Chondrocyte (in vitro differentiated cells): ENCODE data around the gene METTL16. TPM values are rescaled to one million over a fixed set of nuclear protein-coding genes. Genes with fewer than 3 reads are reported as not detected.
"Not testable (repeated sequence)": the region's sequence is repeated elsewhere in the genome, so short reads cannot be mapped to it uniquely, and the experiment has no call there.

Source experiments
- DNase-seq: peaks from one replicate; pipeline ENCODE4 v3.0.0; 2021; ENCODE audit warnings: mixed read lengths, low spot score
- H3K27ac Mint-ChIP-seq: one replicate; pipeline ENCODE4 v1.8.0; 2021; ENCODE audit warnings: mild to moderate bottlenecking, moderate library complexity, mixed read lengths; ENCODE audit not compliant: unreplicated experiment
- H3K27me3 Mint-ChIP-seq: 2 replicates; pipeline ENCODE4 v1.8.0; 2021; ENCODE audit warnings: low read depth, mixed read lengths
- H3K36me3 Mint-ChIP-seq: 2 replicates; pipeline ENCODE4 v1.8.0; 2021; ENCODE audit warnings: low read depth, mixed read lengths
- H3K4me1 Mint-ChIP-seq: 2 replicates; pipeline ENCODE4 v1.8.0; 2021; ENCODE audit warnings: low read depth, mild to moderate bottlenecking, mixed read lengths
- H3K4me3 Mint-ChIP-seq: one replicate; pipeline ENCODE4 v1.8.0; 2021; ENCODE audit warnings: mild to moderate bottlenecking, moderate library complexity, mixed read lengths; ENCODE audit not compliant: unreplicated experiment
- H3K9me3 Mint-ChIP-seq: 2 replicates; pipeline ENCODE4 v1.8.0; 2021; ENCODE audit warnings: low read depth, mixed read lengths
- CTCF ChIP-seq: fragments of 200-600 bp; sonication (generic); IDR thresholded peaks from 2 replicates; pipeline ENCODE4 v1.5.0; 2021; ENCODE audit warnings: antibody characterized with exemption, mild to moderate bottlenecking, moderate library complexity
- total RNA-seq: library from RNA; stranded (reverse); gene quantifications from 3 replicates; pipeline ENCODE4 v1.2.1, GENCODE V29; 2021

The METTL16 gene
- total RNA-seq, 1 donor from 2014 or later: 21.2 TPM

- H3K36me3 Mint-ChIP-seq: peaks cover 1% of the 10 kb centered on the region
- DNase-seq: no peak
- H3K4me1 Mint-ChIP-seq: peaks cover 3% of the 10 kb centered on the region
- H3K9me3 Mint-ChIP-seq: no peaks in the 10 kb centered on the region
- no peak for TF ChIP-seq CTCF
- H3K27ac Mint-ChIP-seq: no peak overlapping the region
- peaks cover 12% of the 10 kb centered on the region for H3K27me3 Mint-ChIP-seq
- H3K4me3 Mint-ChIP-seq: no peak overlapping the region
Observed at GRCh38 chr17:2549392-2550211, 37.9 kb upstream of the METTL16 start.

- H3K27me3 Mint-ChIP-seq: peaks cover 12% of the 10 kb centered on the region
- not testable (repeated sequence) for DNase-seq, H3K36me3 Mint-ChIP-seq, H3K4me3 Mint-ChIP-seq, H3K4me1 Mint-ChIP-seq, H3K9me3 Mint-ChIP-seq, H3K27ac Mint-ChIP-seq
Observed at GRCh38 chr17:2548026-2548425, 36.3 kb upstream of the METTL16 start.

GRCh38 chr17:2547176-2547575 is 35.5 kb upstream of the METTL16 start:
- Mint-ChIP-seq H3K4me3 (no peak overlapping the region), H3K27ac (no peak overlapping the region), H3K36me3 (peaks cover 1% of the 10 kb centered on the region), H3K9me3 (no peaks in the 10 kb centered on the region), H3K27me3 (peaks cover 8% of the 10 kb centered on the region), H3K4me1 (peaks cover 3% of the 10 kb centered on the region)
- no peak for DNase-seq
- TF ChIP-seq CTCF: no peak

- Mint-ChIP-seq H3K4me3 (no peak overlapping the region), H3K36me3 (no peaks in the 10 kb centered on the region), H3K4me1 (peaks cover 3% of the 10 kb centered on the region), H3K27ac (no peak overlapping the region), H3K9me3 (no peaks in the 10 kb centered on the region), H3K27me3 (no peaks in the 10 kb centered on the region)
- no peak for DNase-seq
- no peak for TF ChIP-seq CTCF
Observed at GRCh38 chr17:2545393-2545792, 33.7 kb upstream of the METTL16 start.

- Mint-ChIP-seq H3K36me3 (no peaks in the 10 kb centered on the region), H3K9me3 (no peaks in the 10 kb centered on the region), H3K4me1 (no peaks in the 10 kb centered on the region), H3K27me3 (no peaks in the 10 kb centered on the region), H3K27ac (no peak overlapping the region), H3K4me3 (no peak overlapping the region)
- TF ChIP-seq CTCF: no peak
- no peak for DNase-seq
Observed at GRCh38 chr17:2542456-2542855, 30.8 kb upstream of the METTL16 start.

GRCh38 chr17:2542056-2542455 is 30.4 kb upstream of the METTL16 start:
- no peaks in the 10 kb centered on the region for H3K27me3 Mint-ChIP-seq
- no peak overlapping the region for H3K27ac Mint-ChIP-seq
- no peaks in the 10 kb centered on the region for H3K9me3 Mint-ChIP-seq
- no peak for DNase-seq
- no peaks in the 10 kb centered on the region for H3K36me3 Mint-ChIP-seq
- no peaks in the 10 kb centered on the region for H3K4me1 Mint-ChIP-seq
- no peak for TF ChIP-seq CTCF
- H3K4me3 Mint-ChIP-seq: no peak overlapping the region

GRCh38 chr17:2537579-2537978 is 25.9 kb upstream of the METTL16 start:
- not testable (repeated sequence) for DNase-seq, H3K9me3 Mint-ChIP-seq, H3K4me3 Mint-ChIP-seq, H3K27me3 Mint-ChIP-seq, H3K4me1 Mint-ChIP-seq, H3K36me3 Mint-ChIP-seq, H3K27ac Mint-ChIP-seq
